ENCODE results near the gene SYCN.

GRCh38 chr19:39194832-39195542 lies 9.1 kb downstream of the SYCN start:
- TF ChIP-seq CTCF (conservative IDR thresholded peaks at IDR 0.05; ENCODE audit: low read length) = no peak
- no peak for TF ChIP-seq EZH2phosphoT487 (IDR thresholded peaks at IDR 0.05; ENCODE audit: borderline replicate concordance, low read depth, low read length)

Data from OCI-LY7 (cell line).